H9 (cell line): Measurements from ENCODE around the gene SATB2. TPM values are rescaled to one million over a fixed set of nuclear protein-coding genes. Genes with fewer than 3 reads are reported as not detected.

ENCODE experiments used
- DNase-seq: peaks from one replicate; pipeline ENCODE4 v3.0.0-alpha.2; 2017
- H2AFZ ChIP-seq: one replicate; pipeline ENCODE4 v1.6.1; 2013; ENCODE audit warnings: mild to moderate bottlenecking, low read length, control low read depth, moderate library complexity
- H2AK5ac ChIP-seq: 2 replicates; pipeline ENCODE4 v1.6.1; 2013; ENCODE audit warnings: low read length, control low read depth, mixed read lengths; ENCODE audit not compliant: insufficient read length
- H2BK120ac ChIP-seq: one replicate; pipeline ENCODE4 v1.6.1; 2013; ENCODE audit warnings: low read depth, mild to moderate bottlenecking, low read length, control low read depth, inconsistent platforms; ENCODE audit not compliant: poor library complexity, severe bottlenecking
- H2BK12ac ChIP-seq: 2 replicates; pipeline ENCODE4 v1.6.1; 2013; ENCODE audit warnings: low read length, control low read depth, mixed read lengths, low read depth; ENCODE audit not compliant: insufficient read length
- H2BK15ac ChIP-seq: 2 replicates; pipeline ENCODE4 v1.6.1; 2013; ENCODE audit warnings: low read depth, low read length, control low read depth
- H2BK20ac ChIP-seq: one replicate; pipeline ENCODE4 v1.6.1; 2013; ENCODE audit warnings: low read depth, mild to moderate bottlenecking, low read length, control low read depth, inconsistent platforms; ENCODE audit not compliant: poor library complexity, severe bottlenecking
- H2BK5ac ChIP-seq: 2 replicates; pipeline ENCODE4 v1.6.1; 2013; ENCODE audit warnings: low read length, control low read depth, mixed read lengths; ENCODE audit not compliant: insufficient read length
- H3K14ac ChIP-seq: 2 replicates; pipeline ENCODE4 v1.6.1; 2013; ENCODE audit warnings: low read length, control low read depth; ENCODE audit not compliant: insufficient read depth
- H3K18ac ChIP-seq: 2 replicates; pipeline ENCODE4 v1.6.1; 2013; ENCODE audit warnings: low read depth, mild to moderate bottlenecking, mixed read lengths, low read length, control low read depth; ENCODE audit not compliant: insufficient read length
- H3K23ac ChIP-seq: 2 replicates; pipeline ENCODE4 v1.6.1; 2013; ENCODE audit warnings: low read length, control low read depth, mixed read lengths, low read depth; ENCODE audit not compliant: insufficient read length
- H3K23me2 ChIP-seq: 2 replicates; pipeline ENCODE4 v1.6.1; 2013; ENCODE audit warnings: low read depth, mild to moderate bottlenecking, mixed read lengths, low read length, control low read depth; ENCODE audit not compliant: insufficient read length, poor library complexity, severe bottlenecking
- H3K27ac ChIP-seq: 2 replicates; pipeline ENCODE4 v1.5.1; 2013; ENCODE audit warnings: low read length, control low read depth, mixed read lengths, low read depth; ENCODE audit not compliant: insufficient read length
- H3K27me3 ChIP-seq: 2 replicates; pipeline ENCODE4 v1.6.1; 2013; ENCODE audit warnings: low read length, control low read depth, inconsistent platforms; ENCODE audit not compliant: insufficient read depth
- H3K4ac ChIP-seq: 2 replicates; pipeline ENCODE4 v1.6.1; 2013; ENCODE audit warnings: low read depth, mild to moderate bottlenecking, control low read depth, inconsistent platforms, low read length, moderate library complexity
- H3K4me1 ChIP-seq: 2 replicates; pipeline ENCODE4 v1.6.1; 2013; ENCODE audit warnings: low read length, control low read depth, inconsistent platforms; ENCODE audit not compliant: insufficient read depth
- H3K4me2 ChIP-seq: 2 replicates; pipeline ENCODE4 v1.6.1; 2013; ENCODE audit warnings: low read length, control low read depth, mixed read lengths; ENCODE audit not compliant: insufficient read length, insufficient read depth
- H3K56ac ChIP-seq: 2 replicates; pipeline ENCODE4 v1.6.1; 2013; ENCODE audit warnings: low read depth, mild to moderate bottlenecking, mixed read lengths, low read length, control low read depth; ENCODE audit not compliant: insufficient read length
- H3K79me1 ChIP-seq: 2 replicates; pipeline ENCODE4 v1.6.1; 2013; ENCODE audit warnings: low read depth, mild to moderate bottlenecking, moderate library complexity, low read length, control low read depth, inconsistent platforms; ENCODE audit not compliant: insufficient read depth, poor library complexity, severe bottlenecking
- H3K79me2 ChIP-seq: 2 replicates; pipeline ENCODE4 v1.6.1; 2013; ENCODE audit warnings: low read length, control low read depth, inconsistent platforms; ENCODE audit not compliant: insufficient read depth
- H3K9ac ChIP-seq: 2 replicates; pipeline ENCODE4 v1.6.1; 2013; ENCODE audit warnings: low read length, control low read depth, mixed read lengths; ENCODE audit not compliant: insufficient read length; ENCODE audit errors: extremely low read depth
- H3K9me3 ChIP-seq: one replicate; pipeline ENCODE4 v1.6.1; 2013; ENCODE audit warnings: low read depth, low read length, inconsistent platforms; ENCODE audit not compliant: control insufficient read depth
- H3T11ph ChIP-seq: one replicate; pipeline ENCODE4 v1.6.1; 2013; ENCODE audit warnings: mild to moderate bottlenecking, low read length, control low read depth, inconsistent platforms
- H4K20me1 ChIP-seq: one replicate; pipeline ENCODE4 v1.6.1; 2013; ENCODE audit not compliant: control insufficient read depth, insufficient read length, insufficient read depth
- H4K5ac ChIP-seq: 2 replicates; pipeline ENCODE4 v1.6.1; 2013; ENCODE audit warnings: low read depth, mild to moderate bottlenecking, mixed read lengths, low read length, control low read depth; ENCODE audit not compliant: insufficient read length
- H4K8ac ChIP-seq: replicated peaks from 2 replicates; pipeline ENCODE4 v1.6.1; 2013; ENCODE audit warnings: low read length, control low read depth, mixed read lengths, low read depth; ENCODE audit not compliant: insufficient read length
- H4K91ac ChIP-seq: 2 replicates; pipeline ENCODE4 v1.6.1; 2013; ENCODE audit warnings: low read depth, mild to moderate bottlenecking, moderate library complexity, mixed read lengths, low read length, control low read depth; ENCODE audit not compliant: insufficient read length
- H3K27ac Mint-ChIP-seq, 3 experiments: 2 replicates in 2 of 3; 3 replicates in 1 of 3; pipeline ENCODE4 v1.8.0; 2020 to 2021; ENCODE audit warnings: mixed read lengths in 3 of 3, mild to moderate bottlenecking in 1 of 3, moderate library complexity in 1 of 3
- H3K27me3 Mint-ChIP-seq: 2 replicates; pipeline ENCODE4 v1.8.0; 2021; ENCODE audit warnings: low read depth, mild to moderate bottlenecking, moderate library complexity, mixed read lengths
- H3K36me3 Mint-ChIP-seq, 3 experiments: 2 replicates in 2 of 3; 3 replicates in 1 of 3; pipeline ENCODE4 v1.8.0; 2020 to 2021; ENCODE audit warnings: low read depth in 3 of 3, mixed read lengths in 3 of 3; ENCODE audit not compliant: insufficient read depth in 1 of 3
- H3K4me1 Mint-ChIP-seq, 2 experiments: 2 replicates each; pipeline ENCODE4 v1.8.0; 2020; ENCODE audit warnings: mixed read lengths in 2 of 2
- H3K4me3 Mint-ChIP-seq, 2 experiments: 2 replicates in 1 of 2; 3 replicates in 1 of 2; pipeline ENCODE4 v1.8.0; 2020 to 2021; ENCODE audit warnings: mild to moderate bottlenecking in 2 of 2, mixed read lengths in 2 of 2, moderate library complexity in 1 of 2
- H3K9me3 Mint-ChIP-seq, 2 experiments: 2 replicates in 1 of 2; 3 replicates in 1 of 2; pipeline ENCODE4 v1.8.0; 2020; ENCODE audit warnings: mild to moderate bottlenecking in 2 of 2, mixed read lengths in 2 of 2, moderate library complexity in 1 of 2
- WGBS: extraction: QIAGEN DNeasy Blood & Tissue Kit; methylation state at CpG from one replicate; pipeline ENCODE4 v1.1.7; 2013; ENCODE audit warnings: missing lambda C conversion rate, low lambda C conversion rate, mixed read lengths; ENCODE audit not compliant: insufficient read length; ENCODE audit errors: extremely low coverage; 5-methylcytosine and 5-hydroxymethylcytosine counted together
- total RNA-seq: library from RNA; stranded (reverse); gene quantifications from 2 replicates; pipeline ENCODE4 v1.2.1, GENCODE V29; 2021
- TF ChIP-seq, protein P1 (sequence below): fragments of 200-600 bp; sonication (generic); conservative IDR thresholded peaks from 3 replicates; pipeline ENCODE4 v1.8.0; 2021; ENCODE audit warnings: antibody characterized with exemption, mild to moderate bottlenecking

SATB2 gene
- total RNA-seq, 1 experiment from 2014 or later: 23.8 TPM

DNA sequence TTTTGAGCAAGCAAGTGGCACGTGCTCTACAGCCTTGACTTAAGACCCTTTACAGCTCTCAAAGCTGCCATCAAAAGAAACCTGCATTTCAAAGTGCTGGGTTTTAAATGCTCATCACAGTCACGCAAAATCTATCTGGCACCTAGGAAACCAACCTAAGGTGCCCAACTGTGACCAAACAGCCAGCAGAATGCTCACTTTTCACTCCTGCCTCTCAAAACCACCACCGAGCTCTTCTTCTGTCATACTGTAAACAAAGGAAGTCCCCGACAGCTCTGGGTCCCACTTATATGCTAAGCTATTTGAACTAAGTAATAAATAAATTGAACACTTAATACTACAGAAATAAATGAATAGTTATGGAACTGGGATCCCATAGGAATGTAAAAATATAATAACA is 33.6 kb downstream of the SATB2 start:
- no peaks in the 10 kb centered on the region for H3K79me2 ChIP-seq
- H4K20me1 ChIP-seq: no peaks in the 10 kb centered on the region
- TF ChIP-seq, protein P1, sequence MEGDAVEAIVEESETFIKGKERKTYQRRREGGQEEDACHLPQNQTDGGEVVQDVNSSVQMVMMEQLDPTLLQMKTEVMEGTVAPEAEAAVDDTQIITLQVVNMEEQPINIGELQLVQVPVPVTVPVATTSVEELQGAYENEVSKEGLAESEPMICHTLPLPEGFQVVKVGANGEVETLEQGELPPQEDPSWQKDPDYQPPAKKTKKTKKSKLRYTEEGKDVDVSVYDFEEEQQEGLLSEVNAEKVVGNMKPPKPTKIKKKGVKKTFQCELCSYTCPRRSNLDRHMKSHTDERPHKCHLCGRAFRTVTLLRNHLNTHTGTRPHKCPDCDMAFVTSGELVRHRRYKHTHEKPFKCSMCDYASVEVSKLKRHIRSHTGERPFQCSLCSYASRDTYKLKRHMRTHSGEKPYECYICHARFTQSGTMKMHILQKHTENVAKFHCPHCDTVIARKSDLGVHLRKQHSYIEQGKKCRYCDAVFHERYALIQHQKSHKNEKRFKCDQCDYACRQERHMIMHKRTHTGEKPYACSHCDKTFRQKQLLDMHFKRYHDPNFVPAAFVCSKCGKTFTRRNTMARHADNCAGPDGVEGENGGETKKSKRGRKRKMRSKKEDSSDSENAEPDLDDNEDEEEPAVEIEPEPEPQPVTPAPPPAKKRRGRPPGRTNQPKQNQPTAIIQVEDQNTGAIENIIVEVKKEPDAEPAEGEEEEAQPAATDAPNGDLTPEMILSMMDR: no peak
- H3K4me1 Mint-ChIP-seq: peaks cover 12% of the 10 kb centered on the region in 2 experiments
- no peak overlapping the region for H2BK5ac ChIP-seq
- no peak overlapping the region for H4K8ac ChIP-seq
- no peak overlapping the region for H3K56ac ChIP-seq
- no peaks in the 10 kb centered on the region for H3K27me3 Mint-ChIP-seq
- no peak overlapping the region for H3K23ac ChIP-seq
- H3T11ph ChIP-seq: no peak overlapping the region
- H3K18ac ChIP-seq: no peak overlapping the region
- no peak overlapping the region for H2BK15ac ChIP-seq
- H2BK12ac ChIP-seq: no peak overlapping the region
- H4K91ac ChIP-seq: no peak overlapping the region
- no peaks in the 10 kb centered on the region for H3K79me1 ChIP-seq
- H3K4me3 Mint-ChIP-seq: no peak overlapping the region
- no peak overlapping the region for H4K5ac ChIP-seq
- H3K27me3 ChIP-seq: no peaks in the 10 kb centered on the region
- no peak overlapping the region for H2AFZ ChIP-seq
- no peaks in the 10 kb centered on the region for H3K9me3 ChIP-seq
- no peak overlapping the region for H3K9ac ChIP-seq
- no peak for DNase-seq
- no peak overlapping the region for H3K14ac ChIP-seq
- peaks cover 2% of the 10 kb centered on the region; the same call in 1 of the 2 replicates for H3K4me1 ChIP-seq
- H2AK5ac ChIP-seq: no peak overlapping the region
- peak overlapping the region in 2 of 3 experiments; percentile 67 to 88; a peak in 2 of 7 replicates for H3K27ac Mint-ChIP-seq
- H2BK20ac ChIP-seq: no peak overlapping the region
- no CpG with 5 or more reads among the region's 4 CpGs for WGBS
- no peaks in the 10 kb centered on the region for H3K23me2 ChIP-seq
- H3K36me3 Mint-ChIP-seq: peaks cover 0 to 18% (median 0%) of the 10 kb centered on the region in 3 experiments; a peak in 2 of 7 replicates
- H3K4me2 ChIP-seq: no peak overlapping the region
- H3K9me3 Mint-ChIP-seq: no peaks in the 10 kb centered on the region
- no peak overlapping the region for H2BK120ac ChIP-seq
- no peak overlapping the region for H3K27ac ChIP-seq
- H3K4ac ChIP-seq: no peak overlapping the region
